ENCODE data around the gene B4GALT2. TPM values are rescaled to one million over a fixed set of nuclear protein-coding genes. Genes with fewer than 3 reads are reported as not detected.

Gene B4GALT2
- total and polyA plus RNA-seq, 7 experiments from 2014 or later, result 0.49 to 16.9 (median 1.6) TPM; not detected in 2

DNA sequence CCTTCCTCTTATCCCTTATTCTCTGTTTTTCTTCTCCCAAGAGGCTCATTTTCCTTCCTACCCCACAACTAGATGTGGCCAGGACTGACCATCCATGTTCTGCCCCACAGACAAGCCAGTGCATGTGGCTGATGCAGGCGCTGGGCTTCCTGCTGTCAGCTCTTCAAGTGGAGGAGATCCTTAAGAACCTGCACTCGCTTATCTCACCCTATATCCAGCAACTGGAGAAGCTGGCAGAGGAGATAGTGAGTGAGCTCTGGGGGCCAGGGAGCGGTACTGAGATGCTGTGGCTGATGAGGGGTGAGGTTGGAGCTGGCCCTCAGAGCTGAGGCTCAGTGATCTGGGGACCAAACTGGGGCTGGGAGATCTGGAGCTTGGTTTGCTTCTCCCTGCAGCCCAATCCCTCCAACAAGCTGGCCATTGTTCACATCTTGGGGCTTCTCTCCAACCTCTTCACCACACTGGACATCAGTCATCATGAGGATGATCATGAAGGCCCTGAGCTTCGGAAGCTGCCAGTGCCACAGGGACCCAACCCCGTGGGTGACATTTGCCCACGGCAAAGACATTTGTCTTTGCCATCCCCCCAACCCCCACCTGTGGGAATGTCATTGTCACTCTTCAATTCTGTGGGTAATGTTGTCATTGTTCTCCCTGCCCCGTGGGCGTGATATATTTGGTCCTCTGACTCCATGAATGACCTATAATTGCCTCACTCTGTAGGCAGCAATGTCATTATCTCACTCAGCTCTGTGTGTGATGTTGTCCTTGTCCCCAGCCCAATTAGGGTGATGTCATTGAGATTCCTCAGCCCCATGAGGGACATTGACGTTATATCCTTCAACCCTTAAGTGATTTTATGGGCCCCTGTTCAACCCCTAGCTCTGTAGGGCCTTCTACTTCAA lies 20.4 kb upstream of the B4GALT2 start:
- POLR2A ChIA-PET, result no interaction called here
- ATAC-seq (no peak), DNase-seq (no peak)
- H3K36me3 ChIP-seq (ENCODE audit: control insufficient read depth in 2 of 3, insufficient read depth in 3 of 3, low read length in 3 of 3), result peaks cover 0 to 49% (median 0%) of the 10 kb centered on the region in 3 experiments
- H3K4me1 Mint-ChIP-seq, result peaks cover 0 to 6% (median 0%) of the 10 kb centered on the region in 7 donors
- H3K9me3 ChIP-seq (ENCODE audit: control insufficient read depth in 2 of 3, low read length in 3 of 3), result no peaks in the 10 kb centered on the region
- no peak overlapping the region for H3K27ac Mint-ChIP-seq
- no peak overlapping the region for H3K4me3 ChIP-seq (ENCODE audit: low read length)
- no peaks in the 10 kb centered on the region for H3K27me3 Mint-ChIP-seq
- intact Hi-C loops (cut with micrococcal nuclease), result no loop called here
- H3K27ac ChIP-seq (ENCODE audit: low read depth, low read length), result no peak overlapping the region
- H3K27me3 ChIP-seq (ENCODE audit: control insufficient read depth in 2 of 2, insufficient read depth in 2 of 2, low read length in 2 of 2), result no peaks in the 10 kb centered on the region
- no peaks in the 10 kb centered on the region for H3K4me1 ChIP-seq (ENCODE audit: control insufficient read depth in 2 of 2, insufficient read depth in 2 of 2, low read length in 2 of 2)
- no peak overlapping the region for H3K4me3 Mint-ChIP-seq
- H3K36me3 Mint-ChIP-seq, result peaks cover 4 to 34% (median 19%) of the 10 kb centered on the region in 5 donors
- CTCF ChIA-PET, result interaction anchor here (1.3 kb wide), 1 partner anchor 24 kb away, joined by 5 read pairs; no protein-coding TSS in a partner anchor
- H3K9me3 Mint-ChIP-seq, result no peaks in the 10 kb centered on the region

DNA sequence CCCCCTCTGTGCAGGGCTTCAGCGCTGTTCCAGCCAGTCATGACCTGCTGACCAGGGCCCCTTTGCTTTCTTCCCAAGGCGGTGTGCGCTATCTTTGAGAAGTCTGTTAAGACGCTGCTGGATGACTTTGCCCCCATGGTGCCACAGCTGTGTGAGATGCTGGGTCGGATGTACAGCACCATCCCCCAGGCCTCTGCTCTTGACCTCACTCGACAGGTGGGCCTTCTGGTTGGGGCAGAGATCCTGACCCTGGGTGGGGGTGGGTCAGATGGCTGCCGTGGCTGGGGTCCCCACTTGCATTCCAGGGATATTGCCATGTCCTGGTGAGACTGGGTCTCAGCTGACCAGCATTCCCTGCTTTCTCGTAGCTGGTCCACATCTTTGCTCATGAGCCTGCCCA lies 18.2 kb upstream of the B4GALT2 start:
- Mint-ChIP-seq H3K4me1 (no peaks in the 10 kb centered on the region), H3K27ac (no peak overlapping the region), H3K9me3 (no peaks in the 10 kb centered on the region), H3K27me3 (no peaks in the 10 kb centered on the region), H3K4me3 (no peak overlapping the region), H3K36me3 (peaks cover 4 to 34% (median 19%) of the 10 kb centered on the region in 5 donors)
- CTCF ChIA-PET, result no interaction called here
- no peak for DNase-seq
- Histone ChIP-seq H3K27ac (ENCODE audit: low read depth, low read length) (no peak overlapping the region), H3K4me3 (ENCODE audit: low read length) (no peak overlapping the region), H3K9me3 (ENCODE audit: control insufficient read depth in 2 of 3, low read length in 3 of 3) (no peaks in the 10 kb centered on the region), H3K27me3 (ENCODE audit: control insufficient read depth in 2 of 2, insufficient read depth in 2 of 2, low read length in 2 of 2) (no peaks in the 10 kb centered on the region), H3K4me1 (ENCODE audit: control insufficient read depth in 2 of 2, insufficient read depth in 2 of 2, low read length in 2 of 2) (no peaks in the 10 kb centered on the region), H3K36me3 (ENCODE audit: control insufficient read depth in 2 of 3, insufficient read depth in 3 of 3, low read length in 3 of 3) (peaks cover 0 to 54% (median 0%) of the 10 kb centered on the region in 3 experiments)
- POLR2A ChIA-PET, result no interaction called here
- intact Hi-C loops (cut with micrococcal nuclease), result no loop called here
- ATAC-seq, result no peak

DNA sequence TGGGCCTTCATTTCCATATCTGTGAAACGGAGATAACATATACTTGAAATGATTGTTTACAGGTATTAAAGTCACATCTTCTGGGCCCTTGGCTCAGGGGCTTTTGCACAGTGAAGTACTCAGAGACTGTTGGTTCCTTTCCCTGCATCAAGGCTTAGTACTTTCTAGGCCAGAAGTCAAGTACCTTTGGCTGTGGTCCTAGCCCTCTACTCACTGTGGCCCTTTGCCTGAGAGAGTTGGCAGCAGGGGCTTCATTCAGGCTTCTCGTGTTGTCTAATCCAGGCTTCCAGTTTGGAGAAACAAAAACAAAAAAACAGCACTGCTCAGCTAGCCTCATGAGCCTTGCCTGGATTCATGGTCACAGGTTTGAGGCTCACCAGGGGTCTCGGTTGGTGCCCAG lies 17.3 kb upstream of the B4GALT2 start:
- no peaks in the 10 kb centered on the region for H3K9me3 Mint-ChIP-seq
- no peak for ATAC-seq
- H3K4me3 ChIP-seq (ENCODE audit: low read length), result no peak overlapping the region
- ChIA-PET POLR2A (no interaction called here), CTCF (no interaction called here)
- no peaks in the 10 kb centered on the region for H3K9me3 ChIP-seq (ENCODE audit: control insufficient read depth in 2 of 3, low read length in 3 of 3)
- H3K27ac ChIP-seq (ENCODE audit: low read depth, low read length), result no peak overlapping the region
- no peaks in the 10 kb centered on the region for H3K27me3 Mint-ChIP-seq
- peaks cover 4 to 34% (median 19%) of the 10 kb centered on the region in 5 donors for H3K36me3 Mint-ChIP-seq
- H3K27me3 ChIP-seq (ENCODE audit: control insufficient read depth in 2 of 2, insufficient read depth in 2 of 2, low read length in 2 of 2), result no peaks in the 10 kb centered on the region
- no peaks in the 10 kb centered on the region for H3K4me1 Mint-ChIP-seq
- intact Hi-C loops (cut with micrococcal nuclease), result no loop called here
- H3K27ac Mint-ChIP-seq, result no peak overlapping the region
- H3K4me3 Mint-ChIP-seq, result no peak overlapping the region
- H3K36me3 ChIP-seq (ENCODE audit: control insufficient read depth in 2 of 3, insufficient read depth in 3 of 3, low read length in 3 of 3), result peaks cover 0 to 48% (median 0%) of the 10 kb centered on the region in 3 experiments
- no peaks in the 10 kb centered on the region for H3K4me1 ChIP-seq (ENCODE audit: control insufficient read depth in 2 of 2, insufficient read depth in 2 of 2, low read length in 2 of 2)
- DNase-seq, result no peak

DNA sequence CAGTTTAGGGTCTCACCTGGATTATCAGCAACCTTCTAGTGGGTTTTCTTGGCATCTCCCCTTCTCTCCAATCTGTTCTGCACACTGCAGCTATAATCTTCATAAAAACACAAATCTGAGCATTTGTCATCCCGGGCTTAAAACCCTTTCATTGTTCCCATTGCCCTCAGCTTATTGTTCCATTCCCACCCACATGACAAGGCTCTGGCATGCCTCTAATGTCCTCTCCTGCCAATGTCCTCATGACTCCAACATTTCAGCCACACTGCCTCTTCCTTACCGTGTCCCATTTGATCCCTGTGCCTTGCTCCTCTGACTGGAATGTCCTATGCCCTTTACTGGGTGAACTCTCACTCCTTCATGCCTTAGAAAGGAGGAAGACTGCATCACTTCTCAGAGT lies 16.7 kb upstream of the B4GALT2 start:
- Histone ChIP-seq H3K4me1 (ENCODE audit: control insufficient read depth in 2 of 2, insufficient read depth in 2 of 2, low read length in 2 of 2) (no peaks in the 10 kb centered on the region), H3K4me3 (ENCODE audit: low read length) (no peak overlapping the region), H3K9me3 (ENCODE audit: control insufficient read depth in 2 of 3, low read length in 3 of 3) (no peaks in the 10 kb centered on the region), H3K27ac (ENCODE audit: low read depth, low read length) (no peak overlapping the region), H3K27me3 (ENCODE audit: control insufficient read depth in 2 of 2, insufficient read depth in 2 of 2, low read length in 2 of 2) (no peaks in the 10 kb centered on the region), H3K36me3 (ENCODE audit: control insufficient read depth in 2 of 3, insufficient read depth in 3 of 3, low read length in 3 of 3) (peaks cover 0 to 42% (median 0%) of the 10 kb centered on the region in 3 experiments)
- Mint-ChIP-seq H3K36me3 (peaks cover 4 to 31% (median 15%) of the 10 kb centered on the region in 5 donors), H3K4me3 (no peak overlapping the region), H3K27ac (no peak overlapping the region), H3K9me3 (no peaks in the 10 kb centered on the region), H3K27me3 (no peaks in the 10 kb centered on the region), H3K4me1 (no peaks in the 10 kb centered on the region)
- POLR2A ChIA-PET, result no interaction called here
- no peak for ATAC-seq
- CTCF ChIA-PET, result no interaction called here
- DNase-seq, result no peak
- intact Hi-C loops (cut with micrococcal nuclease), result no loop called here

DNA sequence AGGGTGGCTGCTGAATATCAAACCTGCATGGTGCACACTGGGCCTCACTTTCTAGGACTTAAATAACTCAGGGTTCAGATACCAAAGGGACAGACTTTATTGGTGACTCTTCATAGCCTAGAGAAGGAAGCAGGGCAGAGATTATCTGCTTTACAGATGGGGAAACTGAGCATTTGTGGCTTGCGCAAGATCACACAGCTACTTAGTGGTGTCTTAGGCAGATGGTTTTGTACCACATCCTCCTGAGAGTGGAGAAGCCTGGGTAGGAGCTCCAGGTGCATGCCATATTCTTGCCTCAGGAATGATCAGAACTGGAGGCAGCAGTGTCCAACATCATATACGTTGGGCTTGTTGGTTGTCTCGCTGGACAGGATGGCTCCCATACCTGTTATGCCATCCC lies 16.0 kb upstream of the B4GALT2 start:
- ATAC-seq, result no peak
- intact Hi-C loops (cut with micrococcal nuclease), result no loop called here
- Mint-ChIP-seq H3K4me3 (no peak overlapping the region), H3K27ac (no peak overlapping the region), H3K36me3 (peaks cover 4 to 28% (median 12%) of the 10 kb centered on the region in 5 donors), H3K9me3 (no peaks in the 10 kb centered on the region), H3K27me3 (no peaks in the 10 kb centered on the region), H3K4me1 (no peaks in the 10 kb centered on the region)
- Histone ChIP-seq H3K4me3 (ENCODE audit: low read length) (no peak overlapping the region), H3K36me3 (ENCODE audit: control insufficient read depth in 2 of 3, insufficient read depth in 3 of 3, low read length in 3 of 3) (peaks cover 0 to 35% (median 0%) of the 10 kb centered on the region in 3 experiments), H3K9me3 (ENCODE audit: control insufficient read depth in 2 of 3, low read length in 3 of 3) (no peaks in the 10 kb centered on the region), H3K4me1 (ENCODE audit: control insufficient read depth in 2 of 2, insufficient read depth in 2 of 2, low read length in 2 of 2) (no peaks in the 10 kb centered on the region), H3K27ac (ENCODE audit: low read depth, low read length) (no peak overlapping the region), H3K27me3 (ENCODE audit: control insufficient read depth in 2 of 2, insufficient read depth in 2 of 2, low read length in 2 of 2) (no peaks in the 10 kb centered on the region)
- POLR2A ChIA-PET, result no interaction called here
- CTCF ChIA-PET, result interaction anchor here (0.7 to 1.0 kb wide), 2 partner anchors 9 to 28 kb away, joined by 3 to 4 read pairs; no protein-coding TSS in a partner anchor
- DNase-seq, result no peak

DNA sequence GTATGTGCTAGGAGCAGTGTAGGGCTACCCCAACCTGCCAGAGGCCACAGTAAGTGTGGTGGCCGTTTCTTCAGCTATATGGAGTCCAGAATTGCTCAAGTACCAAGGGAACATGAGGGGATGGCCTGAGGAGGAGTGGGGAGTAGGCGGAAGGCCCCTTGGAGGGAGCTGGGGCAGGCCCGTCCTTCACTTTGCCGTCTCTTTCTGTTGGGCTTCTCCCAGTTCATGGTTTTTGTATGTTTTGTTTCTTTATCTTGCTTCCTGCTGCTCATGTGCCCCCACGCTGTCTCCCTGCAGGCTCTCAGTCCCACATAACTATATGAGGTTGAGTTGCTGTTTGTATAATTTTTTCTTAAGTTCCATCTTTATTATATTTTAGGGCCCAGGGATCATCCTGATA lies 15.1 kb upstream of the B4GALT2 start:
- no peak for ATAC-seq
- DNase-seq, result no peak
- peaks cover 0 to 26% (median 0%) of the 10 kb centered on the region in 3 experiments for H3K36me3 ChIP-seq (ENCODE audit: control insufficient read depth in 2 of 3, insufficient read depth in 3 of 3, low read length in 3 of 3)
- intact Hi-C loops (cut with micrococcal nuclease), result no loop called here
- ChIA-PET CTCF (interaction anchor here (0.7 to 1.0 kb wide), 3 partner anchors 8 to 29 kb away, joined by 3 to 4 read pairs (median 3); no protein-coding TSS in a partner anchor), POLR2A (interaction anchor here (0.9 kb wide), 1 partner anchor 11 kb away, joined by 3 read pairs; the partner anchor contains the start of gene ATP6V0B)
- Mint-ChIP-seq H3K4me1 (no peaks in the 10 kb centered on the region), H3K9me3 (no peaks in the 10 kb centered on the region), H3K27me3 (no peaks in the 10 kb centered on the region), H3K4me3 (no peak overlapping the region), H3K27ac (no peak overlapping the region), H3K36me3 (peaks cover 4 to 19% (median 4%) of the 10 kb centered on the region in 5 donors)
- no peak overlapping the region for H3K27ac ChIP-seq (ENCODE audit: low read depth, low read length)
- no peaks in the 10 kb centered on the region for H3K9me3 ChIP-seq (ENCODE audit: control insufficient read depth in 2 of 3, low read length in 3 of 3)
- H3K4me3 ChIP-seq (ENCODE audit: low read length), result no peak overlapping the region
- no peaks in the 10 kb centered on the region for H3K4me1 ChIP-seq (ENCODE audit: control insufficient read depth in 2 of 2, insufficient read depth in 2 of 2, low read length in 2 of 2)
- no peaks in the 10 kb centered on the region for H3K27me3 ChIP-seq (ENCODE audit: control insufficient read depth in 2 of 2, insufficient read depth in 2 of 2, low read length in 2 of 2)

Data from naive thymus-derived CD4-positive, alpha-beta T cell (primary cell).